H1 (cell line): ENCODE measurements around the gene ADPRH.

Experiments used
- CREB1 ChIP-seq: IDR thresholded peaks from 2 replicates; pipeline ENCODE4 v1.6.1; 2012; ENCODE audit warnings: inconsistent platforms
- FOSL1 ChIP-seq: IDR thresholded peaks from 2 replicates; pipeline ENCODE4 v1.6.1; 2011; ENCODE audit warnings: mild to moderate bottlenecking, low read depth, low read length, moderate library complexity; ENCODE audit not compliant: insufficient read depth
- GABPA ChIP-seq: IDR thresholded peaks from 2 replicates; pipeline ENCODE4 v1.6.1; 2011; ENCODE audit warnings: mild to moderate bottlenecking, low read length, moderate library complexity, borderline replicate concordance; ENCODE audit not compliant: insufficient read depth
- JUND ChIP-seq: IDR thresholded peaks from 2 replicates; pipeline ENCODE4 v1.6.1; 2011; ENCODE audit warnings: mild to moderate bottlenecking, improper control_type of control experiment, low read length
- MAFK ChIP-seq: IDR thresholded peaks from 2 replicates; pipeline ENCODE4 v1.6.1; 2012; ENCODE audit warnings: low read depth, mild to moderate bottlenecking, improper control_type of control experiment, low read length
- POLR2A ChIP-seq, 2 experiments: IDR thresholded peaks; 1 replicate in 1 of 2; 2 replicates in 1 of 2; pipeline ENCODE4 v1.6.1; 2011; ENCODE audit warnings: low read depth in 2 of 2, low read length in 2 of 2, mild to moderate bottlenecking in 2 of 2; ENCODE audit errors: control extremely low read depth in 1 of 2
- POLR2AphosphoS5 ChIP-seq: IDR thresholded peaks from 2 replicates; pipeline ENCODE4 v1.6.1; 2011; ENCODE audit warnings: low read depth, low read length
- RNF2 ChIP-seq: fragments of 200-900, 300-1000 bp; sonication (generic); IDR thresholded peaks from 2 replicates; pipeline ENCODE4 v1.7.1; 2016; ENCODE audit warnings: borderline replicate concordance, low read depth, mild to moderate bottlenecking, antibody characterized with exemption, low read length; ENCODE audit not compliant: poor library complexity, severe bottlenecking; ENCODE audit errors: missing control alignments
- TF ChIP-seq, protein P1 (sequence below), 3 experiments: IDR thresholded peaks; 1 replicate in 2 of 3; 2 replicates in 1 of 3; pipeline versions ENCODE4 v1.5.1 to v1.6.1; 2011; ENCODE audit warnings: low read length in 3 of 3, mild to moderate bottlenecking in 3 of 3, inconsistent platforms in 2 of 3, low read depth in 1 of 3, moderate library complexity in 1 of 3; ENCODE audit not compliant: insufficient read depth in 1 of 3; ENCODE audit errors: control extremely low read depth in 1 of 3

DNA sequence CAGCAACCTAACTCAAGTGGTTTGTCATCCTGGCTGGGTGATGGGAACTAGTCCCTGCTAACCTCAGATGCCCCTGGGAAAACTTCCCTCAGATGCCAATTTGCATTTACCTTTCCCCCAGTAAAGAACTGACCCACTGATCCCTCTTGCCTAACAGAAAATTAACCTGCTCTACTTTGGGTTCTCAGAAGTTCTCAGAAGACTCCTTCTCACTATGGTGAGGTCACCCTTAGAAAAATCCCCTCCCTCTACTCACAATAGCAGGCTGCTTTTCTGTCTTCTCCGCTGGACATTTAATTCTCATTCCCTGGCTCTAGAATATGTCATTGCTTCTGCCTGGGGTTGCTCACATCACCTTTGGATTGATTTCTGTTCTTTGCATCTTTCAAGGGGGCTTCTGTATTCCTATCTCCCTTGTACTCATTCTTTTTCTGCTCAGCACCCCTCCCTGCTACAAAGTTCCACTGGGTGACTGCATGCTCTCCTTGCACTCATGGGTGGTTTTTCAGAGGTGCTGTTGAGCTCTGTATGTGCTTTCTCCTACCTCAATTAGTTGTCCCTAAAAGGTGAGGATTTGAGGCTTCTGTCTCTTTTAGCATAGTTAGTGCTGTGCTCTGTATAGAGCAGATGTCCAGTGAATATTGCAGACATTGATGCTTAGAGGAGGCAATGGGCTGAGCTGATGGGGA is 19.3 kb downstream of the ADPRH start:
- no peak for TF ChIP-seq JUND
- TF ChIP-seq, protein P1, sequence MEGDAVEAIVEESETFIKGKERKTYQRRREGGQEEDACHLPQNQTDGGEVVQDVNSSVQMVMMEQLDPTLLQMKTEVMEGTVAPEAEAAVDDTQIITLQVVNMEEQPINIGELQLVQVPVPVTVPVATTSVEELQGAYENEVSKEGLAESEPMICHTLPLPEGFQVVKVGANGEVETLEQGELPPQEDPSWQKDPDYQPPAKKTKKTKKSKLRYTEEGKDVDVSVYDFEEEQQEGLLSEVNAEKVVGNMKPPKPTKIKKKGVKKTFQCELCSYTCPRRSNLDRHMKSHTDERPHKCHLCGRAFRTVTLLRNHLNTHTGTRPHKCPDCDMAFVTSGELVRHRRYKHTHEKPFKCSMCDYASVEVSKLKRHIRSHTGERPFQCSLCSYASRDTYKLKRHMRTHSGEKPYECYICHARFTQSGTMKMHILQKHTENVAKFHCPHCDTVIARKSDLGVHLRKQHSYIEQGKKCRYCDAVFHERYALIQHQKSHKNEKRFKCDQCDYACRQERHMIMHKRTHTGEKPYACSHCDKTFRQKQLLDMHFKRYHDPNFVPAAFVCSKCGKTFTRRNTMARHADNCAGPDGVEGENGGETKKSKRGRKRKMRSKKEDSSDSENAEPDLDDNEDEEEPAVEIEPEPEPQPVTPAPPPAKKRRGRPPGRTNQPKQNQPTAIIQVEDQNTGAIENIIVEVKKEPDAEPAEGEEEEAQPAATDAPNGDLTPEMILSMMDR (IDR thresholded peaks at IDR 0.05; ENCODE audit: control extremely low read depth in 1 of 3, insufficient read depth in 1 of 3, low read depth in 1 of 3, low read length in 3 of 3): no peak
- no peak for TF ChIP-seq POLR2A (IDR thresholded peaks at IDR 0.05; ENCODE audit: control extremely low read depth in 1 of 2, low read depth in 2 of 2, low read length in 2 of 2)
- TF ChIP-seq RNF2: no peak
- no peak for TF ChIP-seq CREB1
- TF ChIP-seq FOSL1: no peak
- no peak for TF ChIP-seq GABPA
- TF ChIP-seq POLR2AphosphoS5: no peak
- TF ChIP-seq MAFK: no peak
